HFFc6 (cell line): ENCODE data around the gene SIX1. TPM values are rescaled to one million over a fixed set of nuclear protein-coding genes. Genes with fewer than 3 reads are reported as not detected.

Experiments
- DNase-seq: peaks from one replicate; pipeline ENCODE4 v3.0.0-alpha.2; 2018
- H3K27ac Mint-ChIP-seq: 2 replicates; pipeline ENCODE4 v1.8.0; 2020; ENCODE audit warnings: mild to moderate bottlenecking, mixed read lengths
- H3K27me3 Mint-ChIP-seq: 2 replicates; pipeline ENCODE4 v1.8.0; 2021; ENCODE audit warnings: mild to moderate bottlenecking, moderate library complexity, mixed read lengths; ENCODE audit not compliant: insufficient read depth
- H3K36me3 Mint-ChIP-seq: 2 replicates; pipeline ENCODE4 v1.8.0; 2021; ENCODE audit warnings: low read depth, mixed read lengths
- H3K4me1 Mint-ChIP-seq: 2 replicates; pipeline ENCODE4 v1.8.0; 2020; ENCODE audit warnings: low read depth, mixed read lengths
- H3K4me3 Mint-ChIP-seq: 2 replicates; pipeline ENCODE4 v1.8.0; 2020; ENCODE audit warnings: mild to moderate bottlenecking, moderate library complexity, mixed read lengths
- H3K9me3 Mint-ChIP-seq: 2 replicates; pipeline ENCODE4 v1.8.0; 2020; ENCODE audit warnings: mild to moderate bottlenecking, mixed read lengths
- total RNA-seq, 6 experiments: library from RNA; stranded (reverse); fragmentation: NEBNext Ultra II Directional; extraction: Animal tissue kit (Norgen Biotek cat#: 25700); gene quantifications; 2 replicates in 1 of 6; 3 replicates in 5 of 6; pipeline ENCODE4 v1.2.3, GENCODE V29; 2021
- TF ChIP-seq, protein P1 (sequence below): fragments of 200-600 bp; sonication (generic); IDR thresholded peaks from 2 replicates; pipeline ENCODE4 v1.5.0; 2021; ENCODE audit warnings: antibody characterized with exemption, mild to moderate bottlenecking

SIX1 gene
- total RNA-seq, 6 experiments from 2014 or later, result 5.0 to 6.0 (median 5.4) TPM

DNA sequence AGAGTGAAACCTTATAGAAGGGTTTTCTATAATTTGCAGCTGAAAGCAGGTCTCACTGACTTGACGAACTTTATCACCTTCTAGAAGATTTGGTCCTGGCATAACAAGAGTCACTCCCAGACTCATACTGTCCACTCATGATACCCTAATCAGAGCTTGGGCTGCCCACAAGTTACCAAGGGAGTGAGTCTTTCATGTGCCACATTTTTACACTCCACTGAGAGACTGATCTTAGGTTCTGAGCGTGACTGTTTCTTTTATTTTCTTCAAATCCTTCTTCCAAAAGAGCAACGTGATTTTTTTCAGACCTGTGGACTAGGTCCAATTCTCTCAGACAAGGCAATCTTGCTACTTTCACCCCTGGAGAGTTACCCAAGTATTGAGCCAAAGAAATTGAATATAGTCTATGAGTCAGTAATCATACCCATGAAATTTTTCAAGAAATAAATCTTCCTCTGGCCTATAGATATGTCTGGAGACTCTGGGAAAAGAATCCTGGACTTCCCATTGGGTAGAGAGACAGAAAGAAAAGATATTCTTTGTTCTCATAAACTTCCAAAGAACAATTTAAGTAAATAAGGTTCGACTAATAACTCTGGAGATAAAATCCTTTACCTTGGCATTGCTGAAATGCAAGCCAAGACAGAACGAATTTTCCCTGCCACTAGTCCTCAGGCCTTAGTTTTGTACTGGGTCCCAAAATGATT lies 26.9 kb downstream of the SIX1 start:
- DNase-seq, result no peak
- H3K36me3 Mint-ChIP-seq, result no peaks in the 10 kb centered on the region
- H3K27me3 Mint-ChIP-seq, result no peaks in the 10 kb centered on the region; the same call in 1 of the 2 replicates
- H3K4me1 Mint-ChIP-seq, result peaks cover 22% of the 10 kb centered on the region
- TF ChIP-seq, protein P1, sequence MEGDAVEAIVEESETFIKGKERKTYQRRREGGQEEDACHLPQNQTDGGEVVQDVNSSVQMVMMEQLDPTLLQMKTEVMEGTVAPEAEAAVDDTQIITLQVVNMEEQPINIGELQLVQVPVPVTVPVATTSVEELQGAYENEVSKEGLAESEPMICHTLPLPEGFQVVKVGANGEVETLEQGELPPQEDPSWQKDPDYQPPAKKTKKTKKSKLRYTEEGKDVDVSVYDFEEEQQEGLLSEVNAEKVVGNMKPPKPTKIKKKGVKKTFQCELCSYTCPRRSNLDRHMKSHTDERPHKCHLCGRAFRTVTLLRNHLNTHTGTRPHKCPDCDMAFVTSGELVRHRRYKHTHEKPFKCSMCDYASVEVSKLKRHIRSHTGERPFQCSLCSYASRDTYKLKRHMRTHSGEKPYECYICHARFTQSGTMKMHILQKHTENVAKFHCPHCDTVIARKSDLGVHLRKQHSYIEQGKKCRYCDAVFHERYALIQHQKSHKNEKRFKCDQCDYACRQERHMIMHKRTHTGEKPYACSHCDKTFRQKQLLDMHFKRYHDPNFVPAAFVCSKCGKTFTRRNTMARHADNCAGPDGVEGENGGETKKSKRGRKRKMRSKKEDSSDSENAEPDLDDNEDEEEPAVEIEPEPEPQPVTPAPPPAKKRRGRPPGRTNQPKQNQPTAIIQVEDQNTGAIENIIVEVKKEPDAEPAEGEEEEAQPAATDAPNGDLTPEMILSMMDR, result no peak
- no peak overlapping the region for H3K27ac Mint-ChIP-seq
- H3K4me3 Mint-ChIP-seq, result no peak overlapping the region
- no peaks in the 10 kb centered on the region for H3K9me3 Mint-ChIP-seq

DNA sequence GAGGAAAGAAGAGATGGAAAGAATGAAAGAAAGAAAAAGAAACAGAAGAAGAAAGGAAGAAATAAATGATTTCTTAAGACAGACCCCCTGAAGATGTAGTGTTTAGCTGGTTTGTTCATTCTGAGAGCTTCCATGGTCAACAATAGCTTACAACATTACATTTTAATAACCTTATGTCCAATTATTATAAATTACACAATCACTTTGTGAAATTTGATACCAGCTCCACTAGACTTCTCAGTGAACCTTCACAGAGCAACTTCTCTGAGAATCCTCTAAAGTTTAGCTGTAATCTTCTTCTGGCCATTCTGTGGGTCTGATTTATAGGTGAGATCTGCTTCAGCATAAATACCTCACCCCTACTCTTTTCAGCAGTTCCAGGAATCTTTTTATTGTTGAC lies 27.9 kb downstream of the SIX1 start:
- Mint-ChIP-seq H3K4me3 (no peak overlapping the region), H3K36me3 (no peaks in the 10 kb centered on the region), H3K4me1 (peaks cover 22% of the 10 kb centered on the region), H3K9me3 (no peaks in the 10 kb centered on the region), H3K27ac (no peak overlapping the region), H3K27me3 (no peaks in the 10 kb centered on the region; the same call in 1 of the 2 replicates)
- DNase-seq, result no peak
- TF ChIP-seq, protein P1, result no peak

DNA sequence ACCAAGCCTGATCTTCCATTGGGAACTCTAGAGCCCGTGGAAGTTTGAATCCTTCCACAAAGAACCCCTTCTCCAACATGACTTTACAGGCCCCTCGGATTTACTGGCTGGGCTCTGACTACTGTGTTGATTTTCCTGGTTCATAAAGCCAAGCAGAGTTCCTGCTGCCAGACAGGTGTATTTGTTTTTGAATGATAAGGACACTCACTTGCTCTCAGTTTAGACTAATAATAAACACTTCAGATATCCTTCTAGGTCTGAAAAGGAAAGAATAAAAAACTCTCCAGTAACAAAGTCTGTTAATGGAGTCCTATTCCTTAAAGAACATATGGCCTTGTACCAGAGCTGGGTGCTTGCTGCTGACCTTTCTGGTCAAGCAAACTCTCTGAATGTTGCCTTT lies 31.0 kb downstream of the SIX1 start:
- no peak overlapping the region for H3K4me3 Mint-ChIP-seq
- no peaks in the 10 kb centered on the region for H3K36me3 Mint-ChIP-seq
- no peak for DNase-seq
- H3K27me3 Mint-ChIP-seq, result no peaks in the 10 kb centered on the region; the same call in 1 of the 2 replicates
- peaks cover 8% of the 10 kb centered on the region for H3K4me1 Mint-ChIP-seq
- TF ChIP-seq, protein P1, result no peak
- no peak overlapping the region for H3K27ac Mint-ChIP-seq
- no peaks in the 10 kb centered on the region for H3K9me3 Mint-ChIP-seq

DNA sequence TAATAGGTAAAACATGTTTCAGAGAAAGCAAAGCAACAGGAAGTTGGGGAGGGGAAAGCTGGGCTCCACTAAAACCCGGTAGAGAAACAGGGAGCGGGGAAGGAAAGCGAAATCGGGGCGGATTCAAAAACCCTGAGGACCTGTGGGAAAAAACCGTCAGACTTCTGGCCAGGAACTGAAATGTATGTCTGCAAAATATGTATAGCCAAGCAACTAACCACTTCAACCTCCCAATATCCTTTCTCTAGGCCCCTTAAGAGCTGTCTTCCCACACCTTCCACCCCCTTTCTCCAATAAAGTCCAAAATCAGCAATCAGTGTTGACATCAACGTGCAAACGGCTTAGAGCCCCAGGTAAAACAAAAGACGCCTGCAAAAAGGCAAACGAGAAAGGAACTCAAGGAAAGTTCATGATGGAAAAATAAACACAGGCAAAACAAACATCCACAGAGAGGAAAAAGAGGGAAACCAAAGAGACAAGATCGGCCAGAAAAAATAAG lies 32.8 kb downstream of the SIX1 start:
- no peak for DNase-seq
- H3K27me3 Mint-ChIP-seq, result no peaks in the 10 kb centered on the region; the same call in 1 of the 2 replicates
- no peaks in the 10 kb centered on the region for H3K36me3 Mint-ChIP-seq
- no peak overlapping the region for H3K4me3 Mint-ChIP-seq
- H3K4me1 Mint-ChIP-seq, result no peaks in the 10 kb centered on the region; the same call in 1 of the 2 replicates
- 0 out of 2 replicates have a peak, but pooled peaks cover under 1% of the 10 kb centered on the region for H3K9me3 Mint-ChIP-seq
- TF ChIP-seq, protein P1, result no peak
- H3K27ac Mint-ChIP-seq, result no peak overlapping the region

DNA sequence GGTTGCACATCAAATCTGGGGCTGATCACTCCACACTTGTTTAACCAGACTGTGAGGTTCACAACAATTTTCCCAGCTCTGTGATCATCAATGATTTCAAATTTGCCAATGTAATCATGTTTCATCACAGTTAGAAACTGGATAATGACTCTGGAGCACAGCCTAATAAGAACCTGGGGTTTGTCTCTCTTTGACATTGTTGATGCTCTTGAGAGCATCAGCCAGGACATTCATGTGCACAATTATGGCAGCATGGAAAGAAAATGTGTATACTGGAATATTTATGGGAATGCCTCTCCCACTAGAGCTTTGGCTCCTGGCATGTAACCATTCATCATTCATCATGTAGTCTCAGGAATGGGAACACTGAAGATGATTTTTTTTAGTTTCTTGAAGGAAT lies 47.0 kb downstream of the SIX1 start:
- Mint-ChIP-seq H3K9me3 (no peaks in the 10 kb centered on the region), H3K36me3 (no peaks in the 10 kb centered on the region), H3K4me1 (no peaks in the 10 kb centered on the region), H3K27ac (no peak overlapping the region), H3K27me3 (peaks cover 5% of the 10 kb centered on the region; the same call in 1 of the 2 replicates), H3K4me3 (no peak overlapping the region)
- TF ChIP-seq, protein P1, result no peak
- no peak for DNase-seq
